ENCODE data around the gene ATP2B3. TPM values are rescaled to one million over a fixed set of nuclear protein-coding genes. Genes with fewer than 3 reads are reported as not detected.

Gene ATP2B3
- polyA plus RNA-seq, 1 donor (not counting 4 experiments of a cell fraction or from before 2014, with no cell fraction given): not detected

DNA sequence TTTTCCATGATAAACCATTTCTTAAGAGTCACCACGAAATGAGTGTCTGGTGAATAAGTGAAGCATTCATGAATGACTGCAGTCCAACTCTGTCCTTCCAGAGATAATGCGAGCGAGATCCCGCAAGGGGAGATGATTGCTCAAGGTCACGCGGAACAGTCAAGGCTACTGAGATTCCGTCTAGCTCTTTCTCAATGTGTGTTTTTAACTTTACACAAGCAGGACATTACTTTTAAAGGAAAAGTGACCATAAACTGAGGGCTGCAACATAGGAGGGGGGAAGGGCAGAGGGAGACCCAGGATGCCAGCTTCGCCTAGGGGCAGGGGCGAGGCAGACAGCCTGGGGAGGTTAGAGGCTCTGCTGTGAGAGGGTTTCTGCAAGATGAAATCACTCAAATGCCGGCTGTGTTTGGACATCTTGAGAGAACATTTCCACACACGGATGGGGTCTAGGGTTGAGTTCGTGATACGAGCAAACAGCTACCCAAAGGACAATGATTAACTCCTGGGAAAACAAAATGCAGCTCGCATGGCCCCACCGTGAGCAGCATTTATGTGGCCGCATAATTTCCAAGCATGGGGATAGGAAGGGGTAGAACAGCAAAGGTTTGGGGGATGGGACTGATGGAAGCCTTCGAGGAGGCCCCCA, 105.3 kb downstream of the ATP2B3 start:
- Histone ChIP-seq H3K4me3 (ENCODE audit: control insufficient read depth in 2 of 3, extremely low read depth in 1 of 3, insufficient read depth in 2 of 3, low read depth in 1 of 3, low read length in 3 of 3) (no peak overlapping the region), H4K20me1 (ENCODE audit: control insufficient read depth, extremely low read depth, insufficient read depth, low read length) (no peaks in the 10 kb centered on the region), H3K79me2 (ENCODE audit: control insufficient read depth, insufficient read depth, low read length) (no peaks in the 10 kb centered on the region), H3K4me1 (ENCODE audit: control insufficient read depth, extremely low read depth, insufficient read depth, low read length) (no peaks in the 10 kb centered on the region), H3K27me3 (ENCODE audit: control insufficient read depth, extremely low read depth, insufficient read depth, low read length) (no peaks in the 10 kb centered on the region), H2AFZ (ENCODE audit: control insufficient read depth, low read length) (no peak overlapping the region), H3K36me3 (ENCODE audit: control insufficient read depth in 2 of 2, extremely low read depth in 1 of 2, insufficient read depth in 2 of 2, low read length in 2 of 2) (no peaks in the 10 kb centered on the region), H3K4me2 (ENCODE audit: control insufficient read depth, extremely low read depth, insufficient read depth, low read depth, low read length) (no peak overlapping the region), H3K9ac (ENCODE audit: control insufficient read depth, extremely low read depth, insufficient read depth, low read length) (no peak overlapping the region), H3K27ac (ENCODE audit: control insufficient read depth, insufficient read depth, low read length) (no peak overlapping the region), H3K9me1 (ENCODE audit: control insufficient read depth, extremely low read depth, insufficient read depth, low read length) (no peaks in the 10 kb centered on the region), H3K9me3 (ENCODE audit: control insufficient read depth, low read depth, low read length) (no peaks in the 10 kb centered on the region)
- TF ChIP-seq, protein P1, sequence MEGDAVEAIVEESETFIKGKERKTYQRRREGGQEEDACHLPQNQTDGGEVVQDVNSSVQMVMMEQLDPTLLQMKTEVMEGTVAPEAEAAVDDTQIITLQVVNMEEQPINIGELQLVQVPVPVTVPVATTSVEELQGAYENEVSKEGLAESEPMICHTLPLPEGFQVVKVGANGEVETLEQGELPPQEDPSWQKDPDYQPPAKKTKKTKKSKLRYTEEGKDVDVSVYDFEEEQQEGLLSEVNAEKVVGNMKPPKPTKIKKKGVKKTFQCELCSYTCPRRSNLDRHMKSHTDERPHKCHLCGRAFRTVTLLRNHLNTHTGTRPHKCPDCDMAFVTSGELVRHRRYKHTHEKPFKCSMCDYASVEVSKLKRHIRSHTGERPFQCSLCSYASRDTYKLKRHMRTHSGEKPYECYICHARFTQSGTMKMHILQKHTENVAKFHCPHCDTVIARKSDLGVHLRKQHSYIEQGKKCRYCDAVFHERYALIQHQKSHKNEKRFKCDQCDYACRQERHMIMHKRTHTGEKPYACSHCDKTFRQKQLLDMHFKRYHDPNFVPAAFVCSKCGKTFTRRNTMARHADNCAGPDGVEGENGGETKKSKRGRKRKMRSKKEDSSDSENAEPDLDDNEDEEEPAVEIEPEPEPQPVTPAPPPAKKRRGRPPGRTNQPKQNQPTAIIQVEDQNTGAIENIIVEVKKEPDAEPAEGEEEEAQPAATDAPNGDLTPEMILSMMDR (optimal IDR thresholded peaks at IDR 0.05 in 1 of 3, IDR thresholded peaks at IDR 0.05 in 1 of 3, conservative IDR thresholded peaks at IDR 0.05 in 1 of 3; ENCODE audit: extremely low read depth in 1 of 3, insufficient read depth in 2 of 3, low read length in 3 of 3): no peak
- no peak for TF ChIP-seq EZH2 (IDR thresholded peaks at IDR 0.05; ENCODE audit: low read length)
- dilution Hi-C loops (cut with MboI; ENCODE audit: extremely low pct_ligation_motif_present, low sequenced_read_pairs): no loop called here
- no peak for DNase-seq (ENCODE audit: low read depth, low spot score)
- FAIRE-seq: no peak

DNA sequence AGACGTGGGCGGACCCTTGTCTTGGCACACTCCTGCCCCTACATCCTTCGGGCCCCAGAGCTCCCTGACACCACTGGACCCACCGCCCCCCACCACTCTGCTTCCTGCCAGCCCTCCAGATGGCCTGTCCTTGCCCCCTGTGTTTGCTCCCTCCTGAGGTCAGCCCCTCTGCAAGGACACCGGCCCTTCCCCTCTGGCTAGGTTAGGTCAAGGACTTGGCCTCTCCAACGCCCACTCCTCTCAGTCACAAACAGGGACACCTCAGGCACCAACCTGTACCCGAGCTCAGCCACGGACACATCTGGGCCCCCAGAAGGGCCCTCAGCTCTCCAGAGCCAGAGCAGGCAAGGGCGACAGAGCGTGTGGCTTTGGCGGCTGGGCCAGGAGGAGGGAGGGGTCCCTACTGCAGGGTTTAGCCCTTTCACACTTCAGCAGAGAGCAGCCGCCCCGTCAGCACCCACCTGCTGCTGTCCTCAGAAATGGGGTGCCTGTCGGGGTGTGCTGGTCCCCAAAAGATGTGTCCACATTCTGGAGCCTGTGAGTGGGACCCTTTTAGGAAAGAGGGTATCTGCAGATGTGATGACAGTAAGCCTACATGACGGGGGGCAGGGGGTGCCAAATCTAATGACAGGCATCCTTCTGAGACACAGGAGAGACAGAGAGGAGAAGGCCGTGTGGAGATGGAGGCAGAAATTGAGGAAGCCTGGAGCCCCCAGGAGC, 106.0 kb downstream of the ATP2B3 start:
- H3K9me1 ChIP-seq (ENCODE audit: control insufficient read depth, extremely low read depth, insufficient read depth, low read length): no peaks in the 10 kb centered on the region
- FAIRE-seq: no peak
- H4K20me1 ChIP-seq (ENCODE audit: control insufficient read depth, extremely low read depth, insufficient read depth, low read length): no peaks in the 10 kb centered on the region
- H3K9me3 ChIP-seq (ENCODE audit: control insufficient read depth, low read depth, low read length): no peaks in the 10 kb centered on the region
- TF ChIP-seq, protein P1 (optimal IDR thresholded peaks at IDR 0.05 in 1 of 3, IDR thresholded peaks at IDR 0.05 in 1 of 3, conservative IDR thresholded peaks at IDR 0.05 in 1 of 3; ENCODE audit: extremely low read depth in 1 of 3, insufficient read depth in 2 of 3, low read length in 3 of 3): no peak
- TF ChIP-seq EZH2 (IDR thresholded peaks at IDR 0.05; ENCODE audit: low read length): no peak
- no peak overlapping the region for H3K9ac ChIP-seq (ENCODE audit: control insufficient read depth, extremely low read depth, insufficient read depth, low read length)
- no peak overlapping the region for H3K4me2 ChIP-seq (ENCODE audit: control insufficient read depth, extremely low read depth, insufficient read depth, low read depth, low read length)
- H3K27me3 ChIP-seq (ENCODE audit: control insufficient read depth, extremely low read depth, insufficient read depth, low read length): no peaks in the 10 kb centered on the region
- no peak overlapping the region for H3K4me3 ChIP-seq (ENCODE audit: control insufficient read depth in 2 of 3, extremely low read depth in 1 of 3, insufficient read depth in 2 of 3, low read depth in 1 of 3, low read length in 3 of 3)
- H3K27ac ChIP-seq (ENCODE audit: control insufficient read depth, insufficient read depth, low read length): no peak overlapping the region
- H2AFZ ChIP-seq (ENCODE audit: control insufficient read depth, low read length): no peak overlapping the region
- dilution Hi-C loops (cut with MboI; ENCODE audit: extremely low pct_ligation_motif_present, low sequenced_read_pairs): no loop called here
- no peaks in the 10 kb centered on the region for H3K36me3 ChIP-seq (ENCODE audit: control insufficient read depth in 2 of 2, extremely low read depth in 1 of 2, insufficient read depth in 2 of 2, low read length in 2 of 2)
- no peak for DNase-seq (ENCODE audit: low read depth, low spot score)
- H3K79me2 ChIP-seq (ENCODE audit: control insufficient read depth, insufficient read depth, low read length): no peaks in the 10 kb centered on the region
- H3K4me1 ChIP-seq (ENCODE audit: control insufficient read depth, extremely low read depth, insufficient read depth, low read length): no peaks in the 10 kb centered on the region

Measured in keratinocyte (primary cell).